Choroid plexus epithelial cell (primary cell): Measurements from ENCODE around the gene GPHA2.

Experiments
- DNase-seq: peaks from one replicate; pipeline ENCODE4 v3.0.0-alpha.2; 2010; ENCODE audit warnings: low read depth
- H3K4me3 ChIP-seq: 2 replicates; pipeline ENCODE4 v1.5.1; 2011; ENCODE audit warnings: low read depth, mild to moderate bottlenecking, control low read depth, low read length, moderate library complexity
- TF ChIP-seq, protein P1 (sequence below): conservative IDR thresholded peaks from 2 replicates; pipeline ENCODE4 v1.5.1; 2011; ENCODE audit warnings: low read depth, mild to moderate bottlenecking, control low read depth, inconsistent platforms, low read length, moderate library complexity

Gene GPHA2

GRCh38 chr11:64967375-64967774 is 31.7 kb upstream of the GPHA2 start:
- TF ChIP-seq, protein P1, sequence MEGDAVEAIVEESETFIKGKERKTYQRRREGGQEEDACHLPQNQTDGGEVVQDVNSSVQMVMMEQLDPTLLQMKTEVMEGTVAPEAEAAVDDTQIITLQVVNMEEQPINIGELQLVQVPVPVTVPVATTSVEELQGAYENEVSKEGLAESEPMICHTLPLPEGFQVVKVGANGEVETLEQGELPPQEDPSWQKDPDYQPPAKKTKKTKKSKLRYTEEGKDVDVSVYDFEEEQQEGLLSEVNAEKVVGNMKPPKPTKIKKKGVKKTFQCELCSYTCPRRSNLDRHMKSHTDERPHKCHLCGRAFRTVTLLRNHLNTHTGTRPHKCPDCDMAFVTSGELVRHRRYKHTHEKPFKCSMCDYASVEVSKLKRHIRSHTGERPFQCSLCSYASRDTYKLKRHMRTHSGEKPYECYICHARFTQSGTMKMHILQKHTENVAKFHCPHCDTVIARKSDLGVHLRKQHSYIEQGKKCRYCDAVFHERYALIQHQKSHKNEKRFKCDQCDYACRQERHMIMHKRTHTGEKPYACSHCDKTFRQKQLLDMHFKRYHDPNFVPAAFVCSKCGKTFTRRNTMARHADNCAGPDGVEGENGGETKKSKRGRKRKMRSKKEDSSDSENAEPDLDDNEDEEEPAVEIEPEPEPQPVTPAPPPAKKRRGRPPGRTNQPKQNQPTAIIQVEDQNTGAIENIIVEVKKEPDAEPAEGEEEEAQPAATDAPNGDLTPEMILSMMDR: no peak
- no peak overlapping the region for H3K4me3 ChIP-seq
- DNase-seq: no peak

DNA sequence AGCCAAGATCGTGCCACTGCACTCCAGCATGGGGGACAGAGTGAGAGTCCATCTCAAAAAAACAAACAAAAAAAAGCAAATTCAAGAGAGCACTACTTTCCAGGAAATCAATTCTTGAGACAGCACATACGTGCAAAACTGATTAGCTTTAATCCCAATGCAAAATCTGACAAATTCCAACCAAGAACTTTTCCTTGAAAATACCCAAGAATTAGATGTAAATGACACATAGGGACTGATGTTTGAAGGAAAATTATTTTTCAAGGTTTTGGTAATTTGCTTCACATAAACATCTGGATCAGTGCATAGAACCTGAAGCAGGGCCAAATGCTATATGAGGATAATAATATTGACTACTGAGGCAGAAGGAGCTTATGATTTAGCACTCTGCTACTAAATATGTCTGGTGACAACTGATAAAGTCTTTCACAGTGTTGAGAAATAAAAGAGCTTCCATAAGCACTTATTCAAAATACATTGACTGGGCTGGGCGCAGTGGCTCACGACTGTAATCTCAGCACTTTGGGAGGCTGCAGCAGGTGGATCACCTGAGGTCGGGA is 27.5 kb upstream of the GPHA2 start:
- DNase-seq: no peak
- TF ChIP-seq, protein P1: no peak
- H3K4me3 ChIP-seq: no peak overlapping the region

DNA sequence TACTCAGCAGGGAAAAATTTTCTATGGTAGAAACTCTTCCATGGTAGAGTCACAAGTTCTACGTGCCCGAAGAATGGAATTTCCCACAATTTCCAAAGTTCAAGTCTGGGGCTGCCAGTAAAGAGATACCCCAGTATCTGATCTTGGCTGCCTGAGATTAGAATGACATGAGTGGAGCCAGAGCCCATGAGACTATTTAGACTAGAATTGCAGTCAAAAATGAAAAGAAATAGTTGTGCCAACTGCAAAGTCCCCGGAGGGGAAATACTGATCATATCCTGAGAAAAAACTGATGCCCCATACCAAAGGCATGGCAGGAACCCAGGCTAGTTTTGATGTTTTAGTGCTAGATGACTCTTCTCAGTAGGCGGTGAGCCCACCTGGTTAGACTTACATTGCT is 25.0 kb upstream of the GPHA2 start:
- no peak for DNase-seq
- TF ChIP-seq, protein P1: no peak
- H3K4me3 ChIP-seq: no peak overlapping the region

DNA sequence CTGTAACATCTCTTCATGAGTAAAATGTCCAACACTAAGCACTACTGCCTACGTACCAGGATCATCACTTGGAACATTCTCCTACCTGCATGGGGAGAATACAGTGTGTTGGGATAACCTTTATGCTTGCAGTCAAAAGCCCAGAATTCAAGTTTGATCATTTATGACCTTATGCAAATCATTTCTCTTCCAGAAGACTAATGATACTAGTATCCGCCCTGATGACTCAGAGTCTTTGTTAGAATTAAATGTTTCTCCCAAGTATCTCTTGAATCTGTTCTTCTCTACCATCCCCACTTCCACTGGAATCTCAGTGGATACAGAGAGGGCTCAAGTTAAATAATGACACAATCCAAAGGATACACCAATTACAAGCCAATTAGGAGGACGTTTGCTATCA is 23.8 kb upstream of the GPHA2 start:
- TF ChIP-seq, protein P1: no peak
- DNase-seq: no peak
- no peak overlapping the region for H3K4me3 ChIP-seq

GRCh38 chr11:64954201-64954600 is 18.5 kb upstream of the GPHA2 start:
- H3K4me3 ChIP-seq: no peak overlapping the region
- DNase-seq: no peak
- TF ChIP-seq, protein P1: no peak

GRCh38 chr11:64951529-64951928 is 15.8 kb upstream of the GPHA2 start:
- H3K4me3 ChIP-seq: no peak overlapping the region
- no peak for DNase-seq
- TF ChIP-seq, protein P1: no peak

- peak; percentile 50 for DNase-seq
- H3K4me3 ChIP-seq: no peak overlapping the region
- TF ChIP-seq, protein P1: peak; percentile 48
These were observed 11.6 kb upstream of the GPHA2 start for GRCh38 chr11:64947208-64947814.
